Neuronal stem cell (in vitro differentiated cells): Measurements from ENCODE around the gene TOMT.

Source experiments
- DNase-seq: peaks from one replicate; pipeline ENCODE4 v3.0.0-alpha.2; 2013; ENCODE audit warnings: low spot score
- H2AFZ ChIP-seq: one replicate; pipeline ENCODE4 v1.6.1; 2013; ENCODE audit warnings: mild to moderate bottlenecking, low read length, inconsistent platforms
- H2AK5ac ChIP-seq: 2 replicates; pipeline ENCODE4 v1.6.1; 2013; ENCODE audit warnings: low read depth, mild to moderate bottlenecking, inconsistent platforms, low read length, moderate library complexity, mixed read lengths
- H2BK120ac ChIP-seq: 2 replicates; pipeline ENCODE4 v1.6.1; 2013; ENCODE audit warnings: low read depth, mild to moderate bottlenecking, inconsistent platforms, low read length, moderate library complexity, mixed read lengths
- H2BK12ac ChIP-seq: one replicate; pipeline ENCODE4 v1.6.1; 2013; ENCODE audit warnings: low read length, inconsistent platforms
- H2BK15ac ChIP-seq: 2 replicates; pipeline ENCODE4 v1.6.1; 2013; ENCODE audit warnings: mild to moderate bottlenecking, low read length, inconsistent platforms, mixed read lengths
- H2BK5ac ChIP-seq: one replicate; pipeline ENCODE4 v1.6.1; 2013; ENCODE audit warnings: inconsistent platforms, mild to moderate bottlenecking, low read length, moderate library complexity
- H3K14ac ChIP-seq: one replicate; pipeline ENCODE4 v1.6.1; 2013; ENCODE audit warnings: low read length, inconsistent platforms
- H3K18ac ChIP-seq: 2 replicates; pipeline ENCODE4 v1.6.1; 2013; ENCODE audit warnings: low read length, inconsistent platforms
- H3K23ac ChIP-seq: 2 replicates; pipeline ENCODE4 v1.6.1; 2013; ENCODE audit warnings: low read depth, mild to moderate bottlenecking, mixed read lengths, low read length, inconsistent platforms; ENCODE audit not compliant: poor library complexity
- H3K27ac ChIP-seq: replicated peaks from 3 replicates; pipeline ENCODE4 v1.5.1; 2013; ENCODE audit warnings: low read length, inconsistent platforms
- H3K27me3 ChIP-seq, 3 experiments: 2 replicates each; pipeline ENCODE4 v1.6.1; 2013; ENCODE audit warnings: low read length in 3 of 3, mild to moderate bottlenecking in 2 of 3, inconsistent platforms in 1 of 3, low read depth in 1 of 3, mixed read lengths in 1 of 3, moderate library complexity in 1 of 3; ENCODE audit not compliant: control insufficient read depth in 3 of 3, insufficient read depth in 3 of 3
- H3K36me3 ChIP-seq, 2 donors: replicated peaks in 1 of 2; 2 replicates each; pipeline ENCODE4 v1.6.1; 2013; ENCODE audit warnings: low read length in 2 of 2; ENCODE audit not compliant: control insufficient read depth in 2 of 2, insufficient read depth in 2 of 2
- H3K4ac ChIP-seq: 2 replicates; pipeline ENCODE4 v1.6.1; 2013; ENCODE audit warnings: inconsistent platforms, mild to moderate bottlenecking, low read length, moderate library complexity
- H3K4me1 ChIP-seq, 2 donors: 1 replicate in 1 of 2; 2 replicates in 1 of 2; pipeline ENCODE4 v1.6.1; 2013; ENCODE audit warnings: low read length in 2 of 2, low read depth in 1 of 2; ENCODE audit not compliant: control insufficient read depth in 2 of 2, insufficient read depth in 1 of 2
- H3K4me2 ChIP-seq: one replicate; pipeline ENCODE4 v1.6.1; 2013; ENCODE audit warnings: mild to moderate bottlenecking, low read length, inconsistent platforms; ENCODE audit not compliant: insufficient read depth, poor library complexity, severe bottlenecking
- H3K4me3 ChIP-seq, 2 donors: 2 replicates each; pipeline ENCODE4 v1.5.1; 2013; ENCODE audit warnings: low read length in 2 of 2, mild to moderate bottlenecking in 2 of 2, inconsistent platforms in 1 of 2, moderate library complexity in 1 of 2
- H3K79me1 ChIP-seq: one replicate; pipeline ENCODE4 v1.6.1; 2013; ENCODE audit warnings: low read depth, mild to moderate bottlenecking, inconsistent platforms, low read length, moderate library complexity
- H3K9ac ChIP-seq: one replicate; pipeline ENCODE4 v1.6.1; 2013; ENCODE audit warnings: mild to moderate bottlenecking, low read depth, low read length, inconsistent platforms; ENCODE audit not compliant: poor library complexity
- H3K9me3 ChIP-seq, 2 donors: replicated peaks in 1 of 2; 2 replicates each; pipeline versions ENCODE3 to v1.6.1; 2013; ENCODE audit warnings: low read length in 2 of 2, mild to moderate bottlenecking in 2 of 2, inconsistent platforms in 1 of 2, low read depth in 1 of 2, mixed read lengths in 1 of 2, moderate library complexity in 1 of 2; ENCODE audit not compliant: control insufficient read depth in 2 of 2, insufficient read depth in 1 of 2
- H4K8ac ChIP-seq: one replicate; pipeline ENCODE4 v1.6.1; 2013; ENCODE audit warnings: low read depth, mild to moderate bottlenecking, inconsistent platforms, low read length, moderate library complexity
- H4K91ac ChIP-seq: one replicate; pipeline ENCODE4 v1.6.1; 2013; ENCODE audit warnings: low read length, low read depth, mild to moderate bottlenecking, inconsistent platforms; ENCODE audit not compliant: poor library complexity
- WGBS, 2 donors: extraction: QIAGEN DNeasy Blood & Tissue Kit; methylation state at CpG; one replicate each; pipeline ENCODE4 v1.1.7; 2013; ENCODE audit warnings: missing lambda C conversion rate in 2 of 2, mixed read lengths in 1 of 2; ENCODE audit not compliant: insufficient read length in 2 of 2, insufficient replicate concordance in 1 of 2; ENCODE audit errors: extremely low coverage in 2 of 2; 5-methylcytosine and 5-hydroxymethylcytosine counted together

Gene TOMT

DNA sequence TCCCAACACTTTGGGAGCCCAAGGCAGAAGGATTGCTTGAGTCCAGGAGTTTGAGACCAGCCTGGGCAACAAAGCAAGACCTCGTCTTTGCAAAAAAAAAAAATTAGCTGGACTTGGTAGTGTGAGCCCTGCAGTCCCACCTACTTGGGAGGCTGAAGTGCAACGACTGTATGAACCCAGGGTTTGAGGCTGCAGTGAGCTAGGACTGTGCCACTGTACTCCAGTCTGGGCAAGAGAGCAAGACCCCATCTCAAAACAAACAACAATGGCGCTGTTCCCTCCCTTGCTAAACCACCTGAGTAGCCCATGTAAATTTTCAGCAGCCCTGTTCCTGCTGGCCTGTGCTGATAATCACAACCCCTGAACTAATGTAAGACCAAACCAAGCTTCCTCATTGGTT, 5.7 kb upstream of the TOMT start:
- no peak overlapping the region for H2BK15ac ChIP-seq
- no peak overlapping the region for H2AFZ ChIP-seq
- H2AK5ac ChIP-seq: no peak overlapping the region
- no peaks in the 10 kb centered on the region for H3K27me3 ChIP-seq
- H3K27ac ChIP-seq: no peak overlapping the region
- DNase-seq: no peak
- H3K9me3 ChIP-seq: no peaks in the 10 kb centered on the region
- peaks cover 9 to 11% of the 10 kb centered on the region in 2 donors for H3K4me1 ChIP-seq
- H3K4ac ChIP-seq: no peak overlapping the region
- H2BK12ac ChIP-seq: no peak overlapping the region
- H3K9ac ChIP-seq: no peak overlapping the region
- peaks cover 4% of the 10 kb centered on the region for H3K79me1 ChIP-seq
- no peak overlapping the region for H2BK5ac ChIP-seq
- peaks cover 26 to 63% of the 10 kb centered on the region in 2 donors for H3K36me3 ChIP-seq
- H4K8ac ChIP-seq: no peak overlapping the region
- H3K18ac ChIP-seq: no peak overlapping the region
- H4K91ac ChIP-seq: no peak overlapping the region
- WGBS, 2 donors: no CpG with 5 or more reads among the region's 3 CpGs
- H3K23ac ChIP-seq: no peak overlapping the region
- no peak overlapping the region for H2BK120ac ChIP-seq
- H3K14ac ChIP-seq: no peak overlapping the region
- H3K4me3 ChIP-seq: no peak overlapping the region
- no peak overlapping the region for H3K4me2 ChIP-seq

DNA sequence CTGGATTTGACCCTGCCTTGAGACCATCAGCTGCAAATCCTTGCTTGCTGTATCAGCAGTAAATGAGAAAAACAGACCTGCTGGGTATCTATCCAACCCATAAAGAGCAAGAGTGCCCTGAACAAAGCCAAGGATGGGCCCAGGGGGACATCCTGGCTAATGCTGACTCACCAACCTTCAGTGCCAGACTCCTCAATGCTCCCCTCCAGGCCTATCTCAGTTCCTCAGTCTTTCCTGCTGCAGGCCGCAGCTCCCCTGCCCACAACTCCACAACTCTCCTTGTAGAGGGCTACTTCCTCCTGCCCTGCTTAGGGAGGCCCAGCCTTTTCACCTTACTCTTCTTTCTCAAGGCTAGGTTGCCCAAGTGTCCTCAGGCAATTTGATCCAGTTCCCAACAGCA, 5.3 kb upstream of the TOMT start:
- H2AK5ac ChIP-seq: no peak overlapping the region
- no peak overlapping the region for H4K91ac ChIP-seq
- no peak overlapping the region for H4K8ac ChIP-seq
- no peak overlapping the region for H3K23ac ChIP-seq
- no peak overlapping the region for H3K4me2 ChIP-seq
- H2AFZ ChIP-seq: no peak overlapping the region
- no peak overlapping the region for H3K27ac ChIP-seq
- H3K18ac ChIP-seq: no peak overlapping the region
- H2BK12ac ChIP-seq: no peak overlapping the region
- no peak overlapping the region for H2BK5ac ChIP-seq
- DNase-seq: no peak
- no peaks in the 10 kb centered on the region for H3K9me3 ChIP-seq
- WGBS, 2 donors: no CpG with 5 or more reads among the region's 1 CpG
- H3K79me1 ChIP-seq: peaks cover 4% of the 10 kb centered on the region
- H3K4me3 ChIP-seq: no peak overlapping the region
- no peak overlapping the region for H3K9ac ChIP-seq
- H3K36me3 ChIP-seq: peaks cover 23 to 58% of the 10 kb centered on the region in 2 donors
- no peak overlapping the region for H3K4ac ChIP-seq
- no peaks in the 10 kb centered on the region for H3K27me3 ChIP-seq
- peaks cover 9 to 11% of the 10 kb centered on the region in 2 donors for H3K4me1 ChIP-seq
- H3K14ac ChIP-seq: no peak overlapping the region
- no peak overlapping the region for H2BK15ac ChIP-seq
- H2BK120ac ChIP-seq: no peak overlapping the region

DNA sequence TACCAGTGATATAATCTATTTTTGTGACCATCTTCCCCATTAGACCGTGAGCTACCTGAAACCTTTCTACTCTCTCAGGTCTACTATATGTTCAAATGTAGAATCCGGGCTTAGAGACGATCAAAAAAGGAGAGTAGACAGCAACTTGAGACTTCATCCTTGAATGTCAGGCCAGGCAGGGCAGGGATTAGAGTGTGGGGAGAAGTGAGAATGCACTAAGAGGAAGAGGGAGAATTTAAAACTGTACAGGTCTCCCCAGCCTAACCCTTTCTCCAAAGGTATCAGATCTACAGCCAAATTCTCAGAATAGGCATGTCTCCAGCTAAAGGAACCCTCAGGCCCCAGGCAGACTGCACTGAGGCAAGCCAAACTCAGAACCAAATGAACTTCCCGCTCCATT, 3.6 kb upstream of the TOMT start:
- Histone ChIP-seq H2BK15ac (no peak overlapping the region), H2BK5ac (no peak overlapping the region), H4K91ac (no peak overlapping the region), H3K4me2 (peak overlapping the region; percentile 79), H3K23ac (no peak overlapping the region), H3K27ac (no peak overlapping the region), H4K8ac (no peak overlapping the region), H2BK120ac (no peak overlapping the region), H3K18ac (no peak overlapping the region), H2BK12ac (no peak overlapping the region), H3K9ac (peak overlapping the region; percentile 91), H3K36me3 (peaks cover 23 to 49% of the 10 kb centered on the region in 2 donors), H2AK5ac (no peak overlapping the region), H3K4me3 (peak overlapping the region; percentile 82 to 93), H3K14ac (no peak overlapping the region), H3K4ac (no peak overlapping the region), H3K9me3 (no peaks in the 10 kb centered on the region), H3K4me1 (peaks cover 9 to 11% of the 10 kb centered on the region in 2 donors), H3K27me3 (no peaks in the 10 kb centered on the region), H2AFZ (no peak overlapping the region), H3K79me1 (peaks cover 4% of the 10 kb centered on the region)
- DNase-seq: no peak
- no CpG with 5 or more reads among the region's 4 CpGs for WGBS, 2 donors

DNA sequence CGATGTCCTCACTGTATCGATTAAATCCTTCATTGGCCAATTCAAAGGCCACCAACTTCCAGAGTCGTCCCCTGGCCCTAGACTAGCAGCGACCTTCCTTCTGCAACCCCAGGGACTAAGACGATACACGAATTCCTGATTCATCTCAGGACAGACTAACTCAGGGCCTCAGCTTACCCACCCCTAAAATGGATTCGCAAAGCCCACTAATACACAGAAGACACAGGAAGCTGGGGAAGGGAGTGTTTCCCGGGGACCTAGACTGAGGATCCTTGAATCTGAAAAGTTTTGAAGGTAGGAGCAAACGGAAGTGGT, 3.1 kb upstream of the TOMT start:
- H2BK5ac ChIP-seq: peak overlapping the region; percentile 13
- no peak for DNase-seq
- H3K14ac ChIP-seq: no peak overlapping the region
- H3K9me3 ChIP-seq: no peaks in the 10 kb centered on the region
- no peak overlapping the region for H3K4ac ChIP-seq
- H2AFZ ChIP-seq: peak overlapping the region; percentile 89
- H4K8ac ChIP-seq: no peak overlapping the region
- no peak overlapping the region for H2AK5ac ChIP-seq
- H4K91ac ChIP-seq: no peak overlapping the region
- H3K36me3 ChIP-seq: peaks cover 22 to 45% of the 10 kb centered on the region in 2 donors
- H2BK15ac ChIP-seq: no peak overlapping the region
- H3K9ac ChIP-seq: peak overlapping the region; percentile 91
- no peak overlapping the region for H2BK120ac ChIP-seq
- H3K4me1 ChIP-seq: peaks cover 9 to 11% of the 10 kb centered on the region in 2 donors
- H3K27ac ChIP-seq: peak overlapping the region; percentile 69
- H3K23ac ChIP-seq: no peak overlapping the region
- H2BK12ac ChIP-seq: no peak overlapping the region
- peak overlapping the region; percentile 82 to 93 for H3K4me3 ChIP-seq
- no CpG with 5 or more reads among the region's 9 CpGs for WGBS, 2 donors
- H3K79me1 ChIP-seq: peaks cover 4% of the 10 kb centered on the region
- H3K18ac ChIP-seq: peak overlapping the region; percentile 94
- no peaks in the 10 kb centered on the region for H3K27me3 ChIP-seq
- H3K4me2 ChIP-seq: peak overlapping the region; percentile 79
